ENCODE measurements around the gene PTPRM. TPM values are rescaled to one million over a fixed set of nuclear protein-coding genes. Genes with fewer than 3 reads are reported as not detected.
"Not testable (repeated sequence)": the region's sequence is repeated elsewhere in the genome, so short reads cannot be mapped to it uniquely, and the experiment has no call there.

The PTPRM gene
- total RNA-seq, 1 donor from 2014 or later = 109 TPM

DNA sequence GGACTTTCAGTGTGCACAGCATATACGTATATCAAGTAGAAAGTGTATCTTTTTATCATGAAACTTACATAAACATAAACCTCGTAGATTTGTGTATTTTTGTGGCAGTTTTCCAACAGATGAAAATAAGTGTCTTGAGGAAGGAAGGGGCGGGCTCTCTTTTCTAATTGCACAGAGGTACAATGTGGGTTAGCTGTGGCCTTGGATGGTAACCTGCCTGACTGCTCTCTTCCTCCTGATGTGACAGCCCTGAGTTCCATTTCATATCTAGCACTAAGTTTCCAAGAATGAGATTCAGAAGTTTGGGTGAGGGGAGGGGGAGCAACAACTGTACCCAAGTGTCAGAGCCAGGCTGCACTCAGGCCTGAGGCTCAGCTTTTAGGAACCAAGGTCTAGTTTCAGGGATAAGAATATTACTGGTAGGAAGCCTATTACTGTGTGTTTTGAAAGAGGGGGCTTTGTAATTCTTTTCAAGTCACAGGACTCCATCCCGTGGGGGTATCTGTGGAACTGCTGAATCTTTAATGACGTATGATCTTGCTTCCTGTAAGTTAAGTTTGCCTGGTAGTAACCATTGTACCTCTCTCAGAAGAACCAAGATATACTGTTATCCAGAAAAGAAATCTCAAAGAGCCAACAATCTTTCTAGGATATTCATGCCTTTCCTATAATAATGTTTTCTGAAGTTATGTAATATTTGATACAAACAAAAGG lies 483.7 kb downstream of the PTPRM start:
- DNase-seq = no peak

GRCh38 chr18:8051453-8051852 lies 484.3 kb downstream of the PTPRM start:
- peak; percentile 43 for DNase-seq

DNA sequence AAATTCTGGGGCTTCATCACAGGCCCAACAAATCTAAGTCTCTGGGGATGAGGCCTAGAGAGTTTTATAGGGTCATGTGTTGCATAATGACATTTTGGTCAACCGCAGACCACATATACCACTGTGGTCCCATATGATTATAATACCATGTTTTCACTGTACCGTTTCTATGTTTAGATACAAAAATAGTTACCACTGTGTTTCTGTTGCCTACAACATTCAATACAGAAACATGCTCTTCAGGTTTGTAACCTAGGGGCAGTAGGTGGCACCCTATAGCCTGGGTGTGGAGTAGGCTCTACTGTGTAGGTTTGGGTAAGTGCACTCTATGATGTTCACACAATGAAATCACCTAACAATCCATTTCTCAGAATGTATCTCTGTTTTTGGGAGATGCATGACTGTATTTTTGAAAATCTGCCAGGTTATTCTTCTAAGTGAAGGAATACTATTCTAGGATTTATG lies 485.2 kb downstream of the PTPRM start:
- DNase-seq = peak; percentile 6

- no peak for DNase-seq
Observed at GRCh38 chr18:8056723-8057122, 489.6 kb downstream of the PTPRM start.

DNA sequence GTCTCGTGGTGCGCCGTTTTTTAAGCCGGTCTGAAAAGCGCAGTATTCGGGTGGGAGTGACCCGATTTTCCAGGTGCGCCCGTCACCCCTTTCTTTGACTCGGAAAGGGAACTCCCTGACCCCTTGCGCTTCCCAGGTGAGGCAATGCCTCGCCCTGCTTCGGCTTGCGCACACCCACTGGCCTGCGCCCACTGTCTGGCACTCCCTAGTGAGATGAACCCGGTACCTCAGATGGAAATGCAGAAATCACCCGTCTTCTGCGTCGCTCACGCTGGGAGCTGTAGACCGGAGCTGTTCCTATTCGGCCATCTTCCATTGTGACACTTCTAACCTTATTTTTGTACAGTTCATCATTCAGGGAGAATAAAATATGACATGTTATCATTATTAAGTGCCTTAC lies 496.0 kb downstream of the PTPRM start:
- DNase-seq = not testable (repeated sequence)

- no peak for DNase-seq
Observed at GRCh38 chr18:8063733-8064132, 496.6 kb downstream of the PTPRM start.

- DNase-seq = no peak
Observed at GRCh38 chr18:8065284-8065683, 498.2 kb downstream of the PTPRM start.

GRCh38 chr18:8065773-8066172 lies 498.7 kb downstream of the PTPRM start:
- DNase-seq = no peak

GRCh38 chr18:8069708-8070107 lies 502.6 kb downstream of the PTPRM start:
- no peak for DNase-seq

DNA sequence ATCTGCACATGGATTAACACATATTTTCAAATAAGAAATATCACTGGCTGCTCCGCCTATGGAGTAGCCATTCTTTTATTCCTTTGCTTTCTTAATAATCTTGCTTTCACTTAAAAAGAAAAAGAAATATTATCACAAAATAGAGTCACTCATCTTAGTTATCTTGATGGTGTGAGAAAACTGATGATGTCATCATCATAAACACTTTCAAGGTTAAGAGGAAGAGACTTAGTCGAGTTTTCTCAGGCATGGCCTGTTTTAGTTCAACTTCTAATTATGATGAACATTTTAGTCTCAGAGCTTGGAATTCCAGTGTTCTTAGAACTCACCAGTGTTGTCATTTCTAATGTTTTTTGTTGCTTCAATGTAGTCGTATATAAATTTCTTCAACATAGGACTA lies 506.1 kb downstream of the PTPRM start:
- no peak for DNase-seq

DNA sequence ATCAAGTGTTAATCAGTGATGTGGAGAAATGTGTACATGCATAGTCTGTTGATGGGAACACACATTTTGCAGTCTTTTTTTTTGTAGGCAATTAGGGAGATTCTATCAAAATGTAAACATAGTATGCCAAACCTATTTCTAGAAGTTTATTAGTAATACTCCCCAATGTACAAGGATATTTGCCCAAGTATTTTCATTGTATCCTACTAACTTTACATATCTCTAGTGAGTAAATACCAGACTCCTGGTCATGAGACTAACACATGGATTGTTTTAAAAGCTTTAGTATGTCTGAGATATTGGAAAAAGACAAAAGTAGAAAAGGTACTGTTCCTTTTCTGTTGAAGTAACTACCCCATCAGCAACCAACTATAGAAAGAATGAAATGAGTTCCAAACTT lies 513.0 kb downstream of the PTPRM start:
- DNase-seq = no peak

DNA sequence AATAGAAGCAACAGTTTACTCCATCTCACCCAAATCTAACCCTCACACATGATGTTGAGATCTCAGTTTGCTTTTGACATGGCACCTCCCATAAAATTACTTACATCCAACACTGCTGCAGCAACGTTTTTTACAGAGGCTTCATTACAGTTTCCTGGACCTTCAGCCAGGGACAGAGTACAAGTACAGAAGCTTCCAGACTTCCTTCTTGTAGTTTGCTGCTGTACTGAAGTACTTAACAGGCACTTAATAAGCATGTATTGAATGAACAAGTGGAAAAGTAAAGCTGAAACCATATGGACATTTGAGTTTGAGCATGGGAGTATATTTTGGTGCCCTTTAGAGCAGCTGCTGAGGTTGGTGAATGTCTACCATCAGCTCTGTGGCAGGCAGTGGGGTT lies 514.2 kb downstream of the PTPRM start:
- DNase-seq = peak; percentile 2

GRCh38 chr18:8081872-8082553 lies 514.9 kb downstream of the PTPRM start:
- no peak for DNase-seq

- peak; percentile 34 for DNase-seq
Observed at GRCh38 chr18:8084160-8084559, 517.0 kb downstream of the PTPRM start.

DNA sequence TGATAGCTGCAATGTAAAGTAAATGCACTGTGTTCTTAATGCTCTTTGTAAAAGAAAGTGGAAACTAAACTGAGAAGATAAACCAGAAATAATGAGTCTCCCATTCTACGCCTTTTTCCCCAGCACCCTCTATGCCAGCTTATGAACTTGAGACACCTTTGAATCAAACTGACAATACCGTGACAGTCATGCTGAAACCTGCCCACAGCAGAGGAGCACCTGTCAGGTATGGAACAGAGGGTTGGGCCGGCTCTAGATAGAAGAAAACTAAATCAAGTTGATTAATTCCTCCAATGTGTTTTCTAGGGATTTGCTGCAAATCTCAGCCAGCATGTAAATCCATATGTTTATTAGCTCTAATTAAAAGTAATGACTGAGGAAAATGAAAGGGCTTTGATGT lies 521.5 kb downstream of the PTPRM start:
- DNase-seq = no peak

GRCh38 chr18:8091035-8091434 lies 523.9 kb downstream of the PTPRM start:
- no peak for DNase-seq

- no peak for DNase-seq
Observed at GRCh38 chr18:8095947-8096570, 528.9 kb downstream of the PTPRM start.

- no peak for DNase-seq
Observed at GRCh38 chr18:8097399-8097798, 530.3 kb downstream of the PTPRM start.

GRCh38 chr18:8097927-8098326 lies 530.8 kb downstream of the PTPRM start:
- no peak for DNase-seq

- no peak for DNase-seq
Observed at GRCh38 chr18:8106603-8107002, 539.5 kb downstream of the PTPRM start.

DNA sequence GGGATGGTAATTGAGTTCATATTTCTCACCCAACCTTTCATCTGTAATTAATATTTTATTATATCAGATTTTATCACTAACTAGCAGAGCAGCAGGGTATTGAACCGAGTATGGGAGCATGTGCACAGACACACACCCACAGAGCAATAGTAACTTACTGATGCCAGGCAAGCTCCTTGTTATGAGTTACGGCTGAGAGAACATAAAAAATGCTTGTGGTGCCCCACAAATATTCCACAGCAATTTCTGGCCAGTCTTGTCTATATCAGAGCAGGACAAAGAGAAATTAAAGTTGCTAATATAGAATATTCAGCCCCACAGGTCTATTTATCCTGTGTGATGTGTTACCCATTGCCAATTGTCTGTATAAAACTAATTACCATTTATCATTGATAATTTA lies 540.3 kb downstream of the PTPRM start:
- no peak for DNase-seq

GRCh38 chr18:8114480-8114879 lies 547.4 kb downstream of the PTPRM start:
- DNase-seq = no peak

DNA sequence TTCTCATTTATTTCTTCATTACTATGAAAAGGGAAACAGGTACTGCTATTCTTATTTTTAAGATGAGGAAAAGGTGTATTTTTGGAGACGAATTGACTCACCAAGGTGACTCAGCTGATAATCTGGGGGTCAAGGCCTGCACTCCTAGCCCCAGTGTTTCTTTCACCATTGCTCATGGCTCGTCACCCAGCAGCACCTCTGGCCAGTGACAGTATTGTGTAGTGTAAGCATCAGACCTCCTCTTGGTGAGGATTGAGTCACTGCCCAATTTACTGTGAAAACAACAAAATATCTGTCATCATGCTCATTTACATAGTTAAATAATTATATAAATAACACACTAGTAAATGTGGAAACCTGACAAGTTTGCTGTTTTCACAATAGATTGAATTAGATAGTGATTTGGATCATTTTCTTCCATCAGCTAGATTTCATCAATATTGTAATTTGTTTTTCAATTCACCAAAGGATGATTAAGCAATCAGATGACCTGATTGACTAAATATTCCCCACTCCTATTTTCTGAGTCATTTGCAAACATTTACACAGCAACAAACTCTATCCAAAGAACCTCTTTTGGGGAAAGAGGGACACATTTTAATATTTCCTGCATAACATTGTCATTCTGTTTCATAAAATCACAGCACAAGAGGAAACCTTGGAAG lies 549.4 kb downstream of the PTPRM start:
- DNase-seq = no peak

All from tongue (tissue), 2 donors.